ENCODE measurements around the gene VCAN. TPM values are rescaled to one million over a fixed set of nuclear protein-coding genes. Genes with fewer than 3 reads are reported as not detected.

Gene VCAN
- total RNA-seq, 1 donor from 2014 or later: 341 TPM

DNA sequence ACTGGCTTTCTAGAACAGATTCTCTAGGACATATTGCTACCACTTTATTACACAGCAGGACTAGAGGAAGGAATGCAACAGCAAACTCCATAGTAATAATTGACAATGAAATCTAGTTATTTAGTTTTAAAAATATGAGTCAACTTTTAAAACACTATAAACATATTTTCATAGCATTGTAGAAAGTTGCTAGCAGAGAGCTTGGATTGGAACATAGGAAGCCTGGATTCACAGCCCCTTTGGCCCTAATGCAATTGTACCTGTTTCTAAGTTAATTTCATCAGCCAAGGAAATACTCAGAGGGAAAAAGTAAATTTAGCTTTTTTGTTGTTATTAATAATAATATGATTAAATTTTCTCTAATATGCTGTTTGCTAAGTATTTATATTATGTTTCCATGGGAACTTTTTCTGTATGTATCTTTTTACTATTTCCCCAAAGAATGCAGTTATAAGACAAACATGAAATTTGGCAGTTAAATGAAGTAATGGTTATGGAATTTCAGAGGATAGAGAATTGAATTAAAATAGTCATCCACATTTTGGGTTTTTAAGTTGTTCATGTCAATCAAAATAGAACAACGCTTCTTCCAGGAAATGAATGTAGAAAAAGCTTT is 45.6 kb downstream of the VCAN start:
- Mint-ChIP-seq H3K4me3 (no peak overlapping the region), H3K27ac (no peak overlapping the region), H3K4me1 (ENCODE audit: unreplicated experiment) (peaks cover 4% of the 10 kb centered on the region), H3K36me3 (peaks cover 43% of the 10 kb centered on the region), H3K27me3 (no peaks in the 10 kb centered on the region), H3K9me3 (peaks cover 4% of the 10 kb centered on the region)
- no peak for DNase-seq (ENCODE audit: extremely low spot score, unreplicated experiment)
- TF ChIP-seq, protein P1, sequence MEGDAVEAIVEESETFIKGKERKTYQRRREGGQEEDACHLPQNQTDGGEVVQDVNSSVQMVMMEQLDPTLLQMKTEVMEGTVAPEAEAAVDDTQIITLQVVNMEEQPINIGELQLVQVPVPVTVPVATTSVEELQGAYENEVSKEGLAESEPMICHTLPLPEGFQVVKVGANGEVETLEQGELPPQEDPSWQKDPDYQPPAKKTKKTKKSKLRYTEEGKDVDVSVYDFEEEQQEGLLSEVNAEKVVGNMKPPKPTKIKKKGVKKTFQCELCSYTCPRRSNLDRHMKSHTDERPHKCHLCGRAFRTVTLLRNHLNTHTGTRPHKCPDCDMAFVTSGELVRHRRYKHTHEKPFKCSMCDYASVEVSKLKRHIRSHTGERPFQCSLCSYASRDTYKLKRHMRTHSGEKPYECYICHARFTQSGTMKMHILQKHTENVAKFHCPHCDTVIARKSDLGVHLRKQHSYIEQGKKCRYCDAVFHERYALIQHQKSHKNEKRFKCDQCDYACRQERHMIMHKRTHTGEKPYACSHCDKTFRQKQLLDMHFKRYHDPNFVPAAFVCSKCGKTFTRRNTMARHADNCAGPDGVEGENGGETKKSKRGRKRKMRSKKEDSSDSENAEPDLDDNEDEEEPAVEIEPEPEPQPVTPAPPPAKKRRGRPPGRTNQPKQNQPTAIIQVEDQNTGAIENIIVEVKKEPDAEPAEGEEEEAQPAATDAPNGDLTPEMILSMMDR (conservative IDR thresholded peaks at IDR 0.05): no peak

DNA sequence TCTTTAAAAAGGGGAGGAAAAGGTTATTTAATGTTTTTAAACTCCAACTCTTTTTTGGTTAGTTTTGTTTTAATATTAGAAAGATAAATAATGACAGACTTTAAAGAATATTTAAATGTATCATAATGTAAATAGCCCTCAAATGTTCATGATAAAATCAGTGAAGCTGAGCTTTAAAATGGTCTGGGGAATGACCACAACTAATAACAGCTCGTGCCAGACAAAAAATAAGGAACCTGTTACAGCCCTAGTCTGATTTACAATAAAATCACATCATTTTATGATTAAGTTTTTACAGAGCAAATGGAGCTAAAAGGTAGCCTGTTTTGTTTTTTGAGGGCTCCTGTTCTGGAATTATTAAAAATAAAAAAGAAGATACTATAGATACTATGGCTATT is 46.1 kb downstream of the VCAN start:
- peaks cover 48% of the 10 kb centered on the region for H3K36me3 Mint-ChIP-seq
- H3K4me3 Mint-ChIP-seq: no peak overlapping the region
- no peak for DNase-seq (ENCODE audit: extremely low spot score, unreplicated experiment)

DNA sequence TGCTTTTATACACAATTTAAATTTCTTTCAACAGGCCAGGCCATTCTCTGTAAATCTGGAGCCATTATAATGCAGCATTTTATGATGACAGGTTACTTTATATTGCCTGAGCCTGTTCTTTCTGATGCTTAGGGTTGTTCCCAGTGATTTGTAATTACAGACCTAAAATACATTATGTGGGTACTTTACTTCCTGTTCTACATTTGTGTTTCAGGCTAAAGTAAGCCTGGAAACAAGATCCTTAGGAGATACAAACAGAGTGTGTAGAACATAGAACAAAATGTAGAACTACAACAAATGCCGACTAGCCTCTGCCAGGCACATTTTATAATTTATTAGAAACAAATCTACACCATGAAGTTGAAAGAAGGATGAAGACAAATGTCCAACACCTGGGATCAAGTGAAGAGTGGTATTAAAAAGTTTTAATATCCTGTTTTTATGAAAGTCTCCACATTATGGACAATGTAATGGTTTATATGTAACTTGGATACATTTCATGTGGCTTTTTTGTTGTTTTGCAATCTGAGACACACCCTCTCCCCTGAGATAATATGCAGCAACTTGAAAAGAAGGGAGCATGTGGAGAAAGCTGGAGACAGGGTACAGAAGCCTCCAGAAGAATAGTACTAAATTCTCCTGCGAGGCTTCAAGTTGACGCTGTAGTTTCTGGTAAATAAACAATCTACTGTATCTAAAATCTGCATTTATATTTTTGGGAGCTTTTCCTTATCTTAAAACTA is 46.9 kb downstream of the VCAN start:
- Mint-ChIP-seq H3K27ac (no peak overlapping the region), H3K36me3 (peaks cover 44% of the 10 kb centered on the region)

More for the DNA sequence above, 46.1 kb downstream of the VCAN start:
- Mint-ChIP-seq H3K27ac (no peak overlapping the region), H3K9me3 (peaks cover 4% of the 10 kb centered on the region), H3K4me1 (ENCODE audit: unreplicated experiment) (peaks cover 4% of the 10 kb centered on the region), H3K27me3 (peaks cover 3% of the 10 kb centered on the region)
- TF ChIP-seq, protein P1 (conservative IDR thresholded peaks at IDR 0.05): no peak

DNA sequence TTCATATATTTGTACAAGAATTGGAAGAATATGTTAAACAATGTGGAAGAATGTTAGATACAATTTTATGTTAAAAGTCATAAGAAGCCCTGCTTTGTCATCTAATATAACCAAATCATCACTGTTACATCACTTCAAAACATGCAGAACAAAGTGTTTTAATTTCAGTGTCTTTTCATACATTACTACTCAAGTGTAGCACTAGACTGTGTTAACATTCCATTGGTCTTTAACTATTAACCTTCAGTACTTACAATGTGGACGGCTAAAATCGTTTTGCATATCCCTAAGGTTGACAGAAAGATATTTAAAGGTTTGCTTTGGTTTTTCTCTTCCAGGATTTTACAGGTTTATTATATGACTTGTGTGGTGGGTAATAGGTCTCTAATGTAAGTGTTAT is 50.9 kb downstream of the VCAN start:
- H3K27ac Mint-ChIP-seq: no peak overlapping the region

More for the DNA sequence above, 46.9 kb downstream of the VCAN start:
- Mint-ChIP-seq H3K4me1 (ENCODE audit: unreplicated experiment) (peaks cover 4% of the 10 kb centered on the region), H3K9me3 (peaks cover 4% of the 10 kb centered on the region), H3K27me3 (peaks cover 4% of the 10 kb centered on the region), H3K4me3 (no peak overlapping the region)
- no peak for DNase-seq (ENCODE audit: extremely low spot score, unreplicated experiment)
- TF ChIP-seq, protein P1 (conservative IDR thresholded peaks at IDR 0.05): no peak

DNA sequence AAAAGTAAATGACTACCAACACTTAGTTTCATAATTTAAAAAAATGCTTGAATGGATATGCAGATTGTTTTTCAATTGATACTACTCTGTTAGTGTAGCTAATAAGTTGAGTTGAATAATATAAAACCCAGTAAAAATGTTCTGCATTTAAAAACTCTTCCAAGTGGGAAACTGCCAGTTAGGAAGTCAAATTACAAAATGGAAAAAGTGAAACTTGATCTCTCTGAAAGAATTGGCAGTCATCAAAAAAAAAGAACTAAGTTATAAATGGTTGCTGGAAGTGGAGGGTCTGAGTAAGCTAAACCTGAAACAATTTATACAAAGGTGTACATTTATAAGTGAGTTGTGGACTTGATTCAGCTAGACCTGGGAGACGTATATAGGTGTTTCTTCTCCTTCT is 52.4 kb downstream of the VCAN start:
- Mint-ChIP-seq H3K9me3 (peaks cover 4% of the 10 kb centered on the region), H3K4me3 (no peak overlapping the region), H3K36me3 (peaks cover 45% of the 10 kb centered on the region), H3K27ac (no peak overlapping the region), H3K27me3 (peaks cover 4% of the 10 kb centered on the region), H3K4me1 (ENCODE audit: unreplicated experiment) (peaks cover 9% of the 10 kb centered on the region)
- TF ChIP-seq, protein P1 (conservative IDR thresholded peaks at IDR 0.05): no peak
- DNase-seq (ENCODE audit: extremely low spot score, unreplicated experiment): no peak

More for the DNA sequence above, 50.9 kb downstream of the VCAN start:
- H3K36me3 Mint-ChIP-seq: peaks cover 50% of the 10 kb centered on the region
- DNase-seq (ENCODE audit: extremely low spot score, unreplicated experiment): no peak
- H3K4me3 Mint-ChIP-seq: no peak overlapping the region
- H3K27me3 Mint-ChIP-seq: peaks cover 4% of the 10 kb centered on the region
- peaks cover 9% of the 10 kb centered on the region for H3K4me1 Mint-ChIP-seq (ENCODE audit: unreplicated experiment)
- TF ChIP-seq, protein P1 (conservative IDR thresholded peaks at IDR 0.05): no peak
- peaks cover 4% of the 10 kb centered on the region for H3K9me3 Mint-ChIP-seq

All from type B pancreatic cell (in vitro differentiated cells).